ENCODE data around the gene RTP5. TPM values are rescaled to one million over a fixed set of nuclear protein-coding genes. Genes with fewer than 3 reads are reported as not detected.

The RTP5 gene
- total and polyA plus RNA-seq, 2 of the 8 experiments (the other 6 are each of a cell fraction or from before 2014, with no cell fraction given) = not detected

GRCh38 chr2:241906826-241907570 lies 37.5 kb downstream of the RTP5 start:
- no peaks in the 10 kb centered on the region; a peak in 1 of 8 replicates for H3K36me3 ChIP-seq (ENCODE audit: control insufficient read depth in 2 of 4, insufficient read depth in 4 of 4, low read length in 3 of 4)
- H2BK5ac ChIP-seq (ENCODE audit: low read depth, low read length) = no peak overlapping the region
- no peak overlapping the region for H3K56ac ChIP-seq (replicated peaks; ENCODE audit: insufficient read length, low read depth, low read length)
- H2AK5ac ChIP-seq (ENCODE audit: low read depth, low read length) = no peak overlapping the region
- 85% methylated on average over 18 of the region's 18 CpGs; no CpG with 5 or more reads in 1 of the 2 experiments for WGBS, 2 experiments (ENCODE audit: extremely low coverage in 1 of 2, insufficient coverage in 1 of 2, insufficient read length in 1 of 2, insufficient replicate concordance in 2 of 2, low coverage in 1 of 2, low lambda C conversion rate in 2 of 2, missing lambda C conversion rate in 1 of 2)
- no peaks in the 10 kb centered on the region; a peak in 2 of 7 replicates for H3K27me3 ChIP-seq (replicated peaks in 1 of 4; ENCODE audit: control insufficient read depth in 3 of 4, extremely low read depth in 1 of 4, insufficient read depth in 3 of 4, low read length in 3 of 4)
- no peak overlapping the region for H4K8ac ChIP-seq (ENCODE audit: extremely low read depth, insufficient read depth, low read length)
- no peak overlapping the region for H3K18ac ChIP-seq (ENCODE audit: extremely low read depth, low read length)
- no peak overlapping the region for H3K4ac ChIP-seq (replicated peaks; ENCODE audit: insufficient read length, low read depth, low read length)
- peaks cover 0 to 10% (median 7%) of the 10 kb centered on the region in 4 experiments; a peak in 5 of 7 replicates for H3K4me1 ChIP-seq (replicated peaks in 1 of 4; ENCODE audit: control insufficient read depth in 3 of 4, insufficient read depth in 4 of 4, low read length in 3 of 4)
- H3K4me2 ChIP-seq (ENCODE audit: insufficient read depth in 1 of 2, low read depth in 2 of 2, low read length in 2 of 2) = no peak overlapping the region
- TF ChIP-seq TBP (IDR thresholded peaks at IDR 0.05; ENCODE audit: low read depth, low read length) (no peak), SP4 (IDR thresholded peaks at IDR 0.05; ENCODE audit: low read length) (no peak), SAP30 (IDR thresholded peaks at IDR 0.05; ENCODE audit: insufficient read depth, insufficient replicate concordance, low read length) (no peak), CREB1 (IDR thresholded peaks at IDR 0.05) (no peak), EZH2 (IDR thresholded peaks at IDR 0.05; ENCODE audit: low read depth, low read length, severe bottlenecking) (no peak)
- H3K27ac ChIP-seq (ENCODE audit: low read depth, low read length) = no peak overlapping the region
- no peaks in the 10 kb centered on the region; the same call in 1 of the 2 replicates for H3K79me1 ChIP-seq (ENCODE audit: low read depth, low read length)
- no peaks in the 10 kb centered on the region for H3K79me2 ChIP-seq (ENCODE audit: control insufficient read depth in 1 of 2, insufficient read depth in 2 of 2, low read length in 2 of 2)
- no peak overlapping the region for H2BK20ac ChIP-seq (ENCODE audit: low read length)
- DNase-seq (ENCODE audit: low read depth in 1 of 2, low spot score in 2 of 2) = peak in 1 of 2 experiments; percentile 26
- no peak overlapping the region for H4K5ac ChIP-seq (ENCODE audit: insufficient read length, low read depth, low read length)
- H2BK120ac ChIP-seq (replicated peaks; ENCODE audit: low read depth, low read length) = no peak overlapping the region
- no peak overlapping the region for H2BK15ac ChIP-seq (ENCODE audit: low read length)
- no peak overlapping the region for H2BK12ac ChIP-seq (ENCODE audit: low read depth, low read length)
- no peak for FAIRE-seq
- peaks cover 0 to 4% of the 10 kb centered on the region in 2 experiments for H4K20me1 ChIP-seq (replicated peaks in 1 of 2; ENCODE audit: control insufficient read depth in 1 of 2, insufficient read depth in 2 of 2, low read length in 2 of 2)
- peaks cover 6% of the 10 kb centered on the region; the same call in 1 of the 2 replicates for H3K23me2 ChIP-seq (ENCODE audit: low read depth, low read length)
- H3K14ac ChIP-seq (ENCODE audit: insufficient read length) = no peak overlapping the region
- ChIA-PET CTCF (ENCODE audit: partially characterized antibody) (no interaction called here), POLR2A (ENCODE audit: partially characterized antibody) (no interaction called here)
- no peak overlapping the region for H3K23ac ChIP-seq (ENCODE audit: insufficient read length)
- H4K91ac ChIP-seq (replicated peaks; ENCODE audit: insufficient read length, low read length) = no peak overlapping the region
- no peaks in the 10 kb centered on the region for H3K9me3 ChIP-seq (ENCODE audit: insufficient read depth in 2 of 2, low read depth in 1 of 2, low read length in 1 of 2)
- H3K4me3 ChIP-seq (ENCODE audit: extremely low read depth in 1 of 4, insufficient read depth in 2 of 4, low read depth in 3 of 4, low read length in 4 of 4) = no peak overlapping the region
- H3K9ac ChIP-seq (replicated peaks in 1 of 4; ENCODE audit: extremely low read depth in 1 of 4, low read depth in 3 of 4, low read length in 3 of 4) = no peak overlapping the region
- H2AFZ ChIP-seq (ENCODE audit: low read length) = no peak overlapping the region
